ENCODE measurements around the gene PLEKHF1.

DNA sequence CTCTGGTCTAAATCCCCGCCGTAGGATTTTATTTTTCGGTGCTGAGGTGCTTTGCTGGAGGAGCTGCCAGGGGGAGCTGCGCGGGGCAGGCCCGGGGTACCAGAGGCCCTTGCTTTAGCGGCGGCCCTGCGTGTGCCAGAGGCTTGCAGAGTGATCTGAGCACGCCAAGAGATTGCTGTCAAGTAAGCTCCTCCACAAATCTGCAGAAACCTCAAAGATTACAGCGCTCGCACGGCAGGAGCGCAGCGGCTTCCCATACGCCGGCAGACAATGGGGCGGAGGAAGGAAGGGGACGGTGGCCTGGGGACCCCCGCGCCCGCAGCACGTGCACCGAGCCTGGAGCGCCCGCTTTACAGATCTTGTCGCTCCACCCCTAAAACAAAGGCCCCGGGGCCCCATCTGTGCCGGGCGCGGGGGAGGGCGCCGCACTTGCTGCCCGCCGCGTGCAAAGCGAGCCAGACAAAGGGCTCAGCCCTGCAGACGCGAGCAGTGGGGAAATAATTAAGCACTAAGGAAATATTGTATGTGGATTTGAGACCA is 58.9 kb downstream of the PLEKHF1 start:
- no peak for TF ChIP-seq CTCF (IDR thresholded peaks at IDR 0.05)
- no peak for TF ChIP-seq POLR2A (IDR thresholded peaks at IDR 0.05)
